NCI-H1092 treated with DMSO at 0.1 percent for 48 hours (cell line): ENCODE measurements around the gene LTBP2.
A peak's percentile ranks its signal among the peaks of the same experiment; 100 is the strongest.

ENCODE experiments used
- DNase-seq: peaks from one replicate; lab custom pipeline; 2025; lab: John Stamatoyannopoulos, UW

The LTBP2 gene

DNA sequence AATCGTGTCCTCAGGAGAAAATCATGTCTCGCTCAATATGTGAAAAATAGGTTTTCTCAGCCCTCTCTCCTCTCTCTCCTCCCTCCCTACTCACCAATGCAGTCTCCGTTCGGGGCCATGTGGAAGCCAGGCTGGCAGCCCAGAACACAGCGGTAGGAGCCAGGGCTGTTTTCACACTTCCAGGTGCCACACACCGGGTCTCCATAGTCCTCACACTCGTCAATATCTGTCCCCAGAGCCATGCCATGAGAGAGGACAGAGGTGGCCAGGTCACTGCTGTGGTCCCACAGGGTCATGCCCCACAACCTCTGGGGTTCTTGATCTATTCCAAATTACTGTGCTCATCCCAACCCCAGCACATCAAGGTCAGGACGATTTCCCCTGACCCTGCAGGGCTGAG, 105.0 kb downstream of the LTBP2 start:
- no peak for DNase-seq

GRCh38 chr14:74506411-74506851, 105.6 kb downstream of the LTBP2 start:
- no peak for DNase-seq

- DNase-seq = no peak
These were observed 106.2 kb downstream of the LTBP2 start for GRCh38 chr14:74505831-74506230.

DNA sequence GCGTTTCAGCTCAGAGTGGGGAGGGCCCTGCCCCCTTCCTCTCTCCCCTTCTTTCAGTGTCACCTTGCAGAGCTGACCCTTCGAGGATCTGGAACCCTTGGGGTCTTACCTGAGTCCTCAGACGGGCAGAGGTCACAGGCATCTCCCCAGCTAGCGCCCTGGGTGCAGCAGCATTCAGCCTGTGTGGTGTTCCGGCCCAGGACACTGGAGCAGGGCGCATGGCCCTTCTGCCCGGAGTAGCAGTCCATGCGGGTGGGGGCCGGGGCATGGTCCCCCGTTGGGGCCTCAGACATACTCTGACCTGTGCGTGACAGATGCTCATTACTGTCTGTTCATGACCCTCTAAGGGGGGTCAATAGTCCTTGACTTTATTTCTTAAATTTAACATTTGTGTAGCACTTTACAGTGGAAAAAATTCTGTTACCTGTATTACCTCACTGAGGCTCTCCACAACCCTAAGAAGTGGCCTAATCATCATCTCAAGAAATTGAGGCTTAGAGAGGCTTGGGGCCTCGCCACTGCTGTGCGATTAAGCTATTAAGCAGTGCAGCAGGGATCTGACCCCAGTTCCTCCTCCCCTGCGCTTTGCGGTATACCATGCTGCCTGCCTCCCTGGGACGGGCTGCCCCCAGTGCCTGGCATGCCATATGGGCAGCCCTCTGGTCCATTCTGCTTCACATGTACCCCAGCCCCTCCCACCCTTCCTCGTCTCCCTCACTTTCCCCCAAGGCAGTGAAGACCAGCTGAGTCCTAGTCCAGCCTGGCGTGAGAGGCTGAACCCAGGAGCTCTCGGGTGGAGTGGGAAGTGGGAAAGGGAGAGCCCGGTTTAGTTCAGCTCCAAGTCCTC, 106.9 kb downstream of the LTBP2 start:
- no peak for DNase-seq

GRCh38 chr14:74504412-74504811, 107.6 kb downstream of the LTBP2 start:
- no peak for DNase-seq

DNA sequence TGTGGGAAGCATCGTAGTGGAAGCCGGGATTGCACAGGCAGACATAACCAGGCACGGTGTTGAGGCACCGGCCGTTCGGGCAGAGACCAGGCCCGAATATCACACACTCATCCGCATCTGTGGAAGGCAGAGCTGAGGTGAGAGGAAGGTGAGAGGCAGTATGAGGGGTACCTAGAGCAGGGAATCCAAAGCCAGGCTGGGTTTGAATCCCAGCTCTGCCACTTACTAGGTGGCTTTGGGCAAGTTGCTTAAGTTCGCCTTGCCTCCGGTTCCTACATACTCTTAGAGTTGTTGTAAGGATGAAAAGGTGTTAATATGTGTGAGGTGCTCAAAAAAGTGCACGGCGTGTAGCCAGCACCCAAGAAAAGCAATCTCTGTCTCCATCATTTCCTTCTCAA, 108.1 kb downstream of the LTBP2 start:
- no peak for DNase-seq

GRCh38 chr14:74503291-74503937, 108.6 kb downstream of the LTBP2 start:
- no peak for DNase-seq

DNA sequence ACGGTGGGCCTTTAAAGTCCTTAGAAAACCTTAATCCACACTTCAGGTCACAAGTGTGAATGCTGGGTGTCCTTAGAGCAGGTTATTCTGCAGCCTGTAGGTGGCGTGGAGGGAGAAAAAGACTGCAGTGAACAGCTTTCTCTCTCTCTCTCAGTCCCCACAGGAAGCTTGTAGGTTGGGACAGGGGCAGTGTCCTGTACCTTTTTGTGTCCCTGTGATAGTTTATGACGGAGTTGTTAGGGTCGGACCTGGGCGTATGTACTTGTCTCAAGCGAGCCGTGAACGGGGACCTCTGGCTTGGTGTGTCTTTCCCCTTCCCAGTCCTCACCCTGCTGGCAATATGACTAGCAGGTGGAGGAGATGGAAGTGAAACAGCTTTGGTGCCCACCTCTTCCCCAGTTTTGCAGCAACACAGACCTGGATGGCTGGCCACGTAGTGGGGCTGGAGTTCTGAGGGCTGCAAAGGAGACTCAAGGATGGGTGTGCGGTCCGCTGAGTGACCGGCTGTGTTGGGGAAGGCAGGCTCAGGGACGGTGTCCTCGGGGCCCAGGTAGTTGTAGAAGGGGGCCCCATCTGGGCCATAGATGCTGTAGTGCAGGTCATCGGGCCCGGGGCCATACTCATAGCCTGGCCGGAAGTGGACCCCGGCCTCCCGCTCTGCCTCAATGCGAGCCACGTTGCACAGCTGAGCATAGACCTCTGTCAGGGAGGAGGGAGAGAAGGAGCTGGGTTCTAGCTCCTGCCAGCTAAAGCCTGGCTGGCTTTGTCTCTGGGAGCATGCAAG, 109.6 kb downstream of the LTBP2 start:
- DNase-seq = no peak

GRCh38 chr14:74501691-74502090, 110.3 kb downstream of the LTBP2 start:
- DNase-seq = no peak

DNA sequence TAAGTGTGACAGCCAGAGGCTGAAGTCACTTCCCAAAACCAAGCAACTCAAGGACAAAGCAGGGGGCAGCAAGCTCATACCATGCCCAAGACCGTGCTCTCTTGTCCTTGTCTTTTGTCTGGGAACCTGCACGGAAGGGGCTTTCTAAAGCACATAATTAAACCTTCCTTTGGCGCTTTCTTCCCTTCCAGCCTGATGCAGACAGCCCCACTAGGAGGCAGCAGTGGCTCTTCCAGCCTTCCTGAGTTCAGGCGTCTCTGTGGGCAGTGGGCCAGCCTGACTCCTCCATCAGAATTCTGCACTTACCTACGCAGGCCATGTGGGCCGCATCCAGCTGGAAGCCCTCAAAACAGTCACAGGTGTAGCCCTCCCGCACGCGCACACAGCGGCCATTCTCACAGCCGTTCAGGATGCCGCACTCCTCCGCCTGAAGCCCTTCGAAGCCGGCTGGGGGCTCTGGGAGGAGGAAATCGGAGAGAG, 110.9 kb downstream of the LTBP2 start:
- DNase-seq = no peak

DNA sequence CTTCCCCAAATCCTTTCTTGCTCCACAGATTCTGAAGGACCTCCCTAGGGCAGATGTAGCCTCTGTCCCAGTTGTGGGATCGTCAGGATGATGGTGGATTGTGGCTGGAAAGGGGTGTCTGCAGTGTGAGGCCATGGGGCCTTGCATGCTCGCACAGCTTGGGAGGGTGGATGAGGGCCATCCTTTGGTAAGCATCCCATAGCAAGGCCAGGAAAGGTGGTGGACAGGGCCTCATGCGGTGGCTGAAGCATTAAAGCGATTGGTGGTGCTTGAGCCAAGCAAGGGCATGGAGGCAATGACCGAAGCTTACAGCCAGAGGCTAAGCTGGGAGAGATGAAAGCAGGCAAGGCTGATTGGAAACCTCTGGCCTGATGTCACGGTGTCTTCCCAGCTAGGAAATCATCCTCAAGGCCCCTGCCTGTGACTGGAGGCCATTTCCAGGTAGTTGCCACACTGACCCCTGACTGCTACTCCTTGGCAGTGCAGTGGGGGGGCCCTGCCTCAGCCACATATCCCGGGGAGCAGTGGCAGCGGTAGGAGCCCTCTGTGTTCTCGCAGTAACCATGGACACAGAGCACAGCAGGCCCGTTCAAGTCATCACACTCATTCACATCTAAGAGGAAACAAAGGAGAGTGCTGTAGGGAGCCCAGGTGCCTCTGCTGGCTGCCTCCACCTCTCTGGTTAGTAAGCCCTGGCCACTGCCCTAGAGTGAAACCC, 111.5 kb downstream of the LTBP2 start:
- DNase-seq = no peak

- no peak for DNase-seq
These were observed 116.7 kb downstream of the LTBP2 start for GRCh38 chr14:74495356-74495755.

DNA sequence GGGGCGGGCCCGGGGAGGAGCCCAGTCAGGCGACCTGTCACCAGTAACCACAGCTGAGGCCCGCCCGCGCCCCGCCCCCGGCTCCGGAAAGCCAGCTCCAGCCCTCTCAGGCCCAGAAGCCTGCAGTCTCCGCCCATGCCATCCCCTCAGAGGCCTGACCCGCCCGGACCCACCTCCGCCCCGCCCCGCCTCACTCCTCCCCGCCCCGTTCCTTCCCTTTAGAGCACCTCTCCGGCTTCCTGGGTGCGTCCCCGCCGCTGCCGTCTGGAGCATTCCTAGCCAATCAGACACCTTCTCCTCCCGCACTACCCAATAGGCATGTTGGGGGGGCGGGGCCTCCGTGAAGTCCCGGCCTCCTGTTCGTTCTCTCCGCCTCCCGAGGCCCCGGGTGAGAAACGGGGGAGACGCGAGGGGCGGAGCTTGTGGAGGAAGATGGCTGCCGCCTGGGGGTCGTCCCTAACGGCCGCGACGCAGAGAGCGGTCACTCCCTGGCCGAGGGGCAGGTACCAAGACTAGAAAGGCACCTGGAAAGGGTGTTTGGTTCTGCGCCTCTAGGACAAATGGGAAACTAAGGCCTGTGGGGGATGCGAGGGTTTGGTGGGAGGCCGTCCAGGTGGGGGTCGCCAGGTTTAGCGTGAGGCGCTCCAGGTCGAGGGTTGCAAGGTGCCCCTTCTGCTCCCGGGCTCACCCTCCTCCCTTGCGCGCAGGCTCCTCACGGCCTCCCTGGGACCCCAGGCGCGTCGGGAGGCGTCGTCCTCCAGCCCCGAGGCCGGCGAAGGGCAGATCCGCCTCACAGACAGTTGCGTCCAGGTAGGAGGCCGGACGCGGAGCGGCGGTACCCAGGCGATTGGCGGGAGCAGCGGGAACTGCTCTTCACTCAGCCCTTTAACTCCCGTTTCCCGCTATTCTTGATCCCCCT, 118.4 kb downstream of the LTBP2 start, which contains the start of gene ISCA2:
Gene ISCA2, plus strand, starts transcription at position 423 of the 919 bp plus-strand sequence. Its CDS starts 10 bp downstream, at position 433.
- DNase-seq = peak; percentile 99

- DNase-seq = no peak
These were observed 119.2 kb downstream of the LTBP2 start, which contains the start of gene NPC2 for GRCh38 chr14:74492776-74493342. Gene NPC2 (minus strand): TSS chr14:74493305. CDS start chr14:74493274, 31 bp downstream.

DNA sequence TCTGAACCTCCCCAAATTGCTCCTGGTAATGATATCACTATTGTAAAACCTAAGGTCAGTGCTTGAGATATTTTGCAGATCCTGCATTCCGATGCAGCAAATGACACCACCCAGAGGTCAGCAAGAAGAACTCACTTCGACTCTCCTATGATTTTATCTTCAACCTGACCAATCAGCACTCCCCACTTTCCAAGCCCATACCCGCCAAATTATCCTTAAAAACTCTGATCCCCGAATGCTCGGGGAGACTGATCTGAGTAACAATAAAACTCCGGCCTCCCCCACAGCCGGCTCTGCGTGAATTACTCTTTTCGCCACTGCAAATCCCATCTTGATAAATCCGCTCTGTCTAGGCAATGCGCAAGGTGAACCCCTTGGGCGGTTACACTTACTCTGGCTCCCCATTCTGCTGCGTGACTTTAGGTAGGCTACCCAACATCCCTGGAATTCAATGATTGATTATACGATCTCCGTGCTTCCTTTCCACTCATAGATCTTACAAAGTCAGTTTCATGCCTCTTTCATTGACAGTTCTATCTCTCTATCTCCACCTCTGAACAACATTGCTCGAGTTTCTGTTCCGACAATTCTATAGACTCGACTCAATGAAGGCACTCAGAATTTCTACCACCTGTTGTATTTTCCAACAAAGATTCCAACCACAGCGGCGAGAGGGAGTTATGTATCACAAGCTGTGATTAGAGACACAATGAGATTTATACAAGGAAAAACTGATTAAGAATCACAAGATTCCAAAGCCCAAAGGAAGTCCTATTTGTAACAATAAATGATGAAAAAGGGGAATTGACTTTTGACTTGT, 119.9 kb downstream of the LTBP2 start:
- DNase-seq = no peak

DNA sequence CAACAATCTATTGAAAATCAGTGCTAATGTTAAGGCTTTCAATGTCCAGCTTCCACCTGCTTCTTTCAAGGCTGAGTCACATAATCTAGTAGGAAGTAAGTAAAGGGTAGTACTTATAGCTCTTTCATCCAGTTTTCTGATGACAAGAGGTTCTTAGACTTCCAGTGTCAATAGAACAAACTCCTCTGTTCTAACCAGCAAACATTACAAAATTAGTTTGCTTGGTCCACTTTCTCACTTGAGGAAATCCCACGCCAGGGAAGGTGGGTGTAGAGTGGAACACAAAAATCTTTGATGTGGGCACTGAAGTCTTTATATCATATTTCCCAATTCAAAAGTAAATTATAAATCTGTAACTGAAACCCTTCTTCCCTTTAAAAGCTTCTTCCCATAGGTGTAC, 121.6 kb downstream of the LTBP2 start:
- DNase-seq = no peak

DNA sequence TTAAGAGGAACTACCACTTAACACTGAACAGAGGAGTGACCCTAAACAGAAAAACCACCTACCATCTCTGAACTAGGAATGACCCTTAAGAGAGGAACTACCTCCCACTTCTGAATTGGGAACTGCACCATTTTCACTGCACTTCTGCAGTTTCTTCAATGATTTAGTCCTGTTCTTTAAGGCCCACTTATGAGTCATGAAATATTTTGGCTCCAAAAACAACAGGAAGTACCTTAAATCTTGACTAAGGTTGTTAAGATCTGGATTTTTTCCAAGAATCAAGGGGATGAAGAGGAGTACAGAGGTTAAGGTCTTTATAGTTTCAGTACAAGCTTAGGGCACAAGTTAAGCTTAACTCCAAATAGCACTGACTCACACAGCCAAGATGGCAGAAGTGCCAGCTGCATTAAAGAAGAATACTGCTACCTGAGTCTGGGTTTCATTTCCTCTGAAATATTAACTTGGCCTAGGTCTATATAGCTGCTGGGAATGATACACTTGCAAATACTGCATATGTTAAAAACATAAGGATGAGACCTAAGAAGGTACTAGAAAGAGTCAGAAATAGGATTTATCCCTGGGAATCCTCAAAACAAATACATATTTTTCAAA, 123.1 kb downstream of the LTBP2 start:
- DNase-seq = no peak

DNA sequence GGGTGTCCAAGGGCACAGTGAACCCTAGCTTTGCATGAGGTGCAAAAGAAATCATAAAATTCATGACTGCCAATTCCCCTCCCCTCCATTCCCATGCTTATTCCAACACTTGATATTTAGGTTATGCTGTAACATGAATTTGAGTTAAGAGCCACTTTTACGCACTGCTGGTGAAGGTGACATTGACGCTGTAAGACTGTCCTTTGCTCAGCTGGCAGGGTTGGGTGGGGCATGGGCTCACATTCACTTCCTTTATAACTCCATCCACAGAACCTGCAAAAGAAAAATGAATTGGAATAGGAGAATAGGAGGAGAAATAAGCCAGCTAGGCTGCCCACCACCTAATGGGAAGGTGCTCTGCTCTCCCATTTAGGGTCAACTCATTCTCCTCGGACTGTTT, 125.9 kb downstream of the LTBP2 start:
- no peak for DNase-seq

DNA sequence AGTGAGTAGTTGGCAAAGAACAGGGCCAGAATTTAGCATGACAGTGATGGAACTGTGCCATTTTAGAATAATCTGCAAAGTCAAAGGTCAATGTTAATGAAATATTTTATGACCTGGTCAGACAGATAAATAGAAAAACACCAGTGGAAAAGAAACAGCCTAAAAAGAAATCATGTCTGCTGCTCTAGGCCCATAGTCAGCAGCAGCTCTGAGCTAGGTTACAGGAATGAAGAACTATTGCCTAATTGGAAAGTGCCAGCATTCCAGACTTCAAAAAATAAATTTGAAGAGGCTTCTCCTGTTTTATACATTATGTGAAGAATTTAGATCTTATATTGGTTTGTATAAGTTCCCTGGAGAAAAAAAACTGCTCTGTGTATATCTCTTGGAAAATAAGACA, 128.7 kb downstream of the LTBP2 start:
- no peak for DNase-seq
